GM23338 (cell line): ENCODE results near the gene EPHA8. TPM values are rescaled to one million over a fixed set of nuclear protein-coding genes. Genes with fewer than 3 reads are reported as not detected.

ENCODE experiments used
- ATAC-seq: fragments of 200-7000 bp; cut with Tn5 transposase; 3 replicates; pipeline ENCODE4 v1.9.1; 2020
- DNase-seq: peaks from one replicate; pipeline ENCODE4 v3.0.0-alpha.2; 2015; ENCODE audit warnings: low spot score
- H2AFZ ChIP-seq: fragments of 200-600 bp; sonication (generic); 2 replicates; pipeline ENCODE4 v1.8.0; 2016; ENCODE audit warnings: antibody characterized with exemption, mild to moderate bottlenecking, moderate library complexity
- H3F3A ChIP-seq: fragments of 200-600 bp; sonication (generic); replicated peaks from 2 replicates; pipeline ENCODE4 v1.8.0; 2017; ENCODE audit warnings: antibody characterized with exemption, mixed run types, low read depth
- H3K27ac ChIP-seq: fragments of 200-600 bp; sonication (generic); 2 replicates; pipeline ENCODE4 v1.6.1; 2016; ENCODE audit warnings: low read depth
- H3K27me3 ChIP-seq: fragments of 200-600 bp; sonication (generic); 2 replicates; pipeline ENCODE4 v1.8.0; 2016; ENCODE audit warnings: mild to moderate bottlenecking, mixed run types, moderate library complexity; ENCODE audit not compliant: insufficient read depth
- H3K36me3 ChIP-seq: fragments of 200-600 bp; sonication (generic); 2 replicates; pipeline ENCODE4 v1.8.0; 2016; ENCODE audit warnings: mild to moderate bottlenecking; ENCODE audit not compliant: insufficient read depth
- H3K4me1 ChIP-seq: fragments of 200-600 bp; sonication (generic); 2 replicates; pipeline ENCODE4 v1.8.0; 2016; ENCODE audit warnings: mild to moderate bottlenecking, moderate library complexity; ENCODE audit not compliant: insufficient read depth
- H3K4me2 ChIP-seq: fragments of 200-600 bp; sonication (generic); 2 replicates; pipeline ENCODE4 v1.7.1; 2017; ENCODE audit warnings: mixed run types
- H3K4me3 ChIP-seq: fragments of 200-600 bp; sonication (generic); 2 replicates; pipeline ENCODE4 v1.6.1; 2016; ENCODE audit warnings: mixed run types
- H3K79me2 ChIP-seq: fragments of 200-600 bp; sonication (generic); replicated peaks from 2 replicates; pipeline ENCODE4 v1.8.0; 2017; ENCODE audit warnings: mild to moderate bottlenecking; ENCODE audit not compliant: insufficient read depth
- H3K9me2 ChIP-seq: fragments of 200-600 bp; sonication (generic); 2 replicates; pipeline ENCODE4 v1.8.0; 2017; ENCODE audit not compliant: insufficient read depth
- H4K20me1 ChIP-seq: fragments of 200-600 bp; sonication (generic); replicated peaks from 2 replicates; pipeline ENCODE4 v1.8.0; 2017; ENCODE audit warnings: mild to moderate bottlenecking; ENCODE audit not compliant: insufficient read depth
- H3K27ac Mint-ChIP-seq: 2 replicates; pipeline ENCODE4 v1.8.0; 2020; ENCODE audit warnings: inconsistent platforms, mild to moderate bottlenecking, moderate library complexity, mixed read lengths
- H3K27me3 Mint-ChIP-seq: 3 replicates; pipeline ENCODE4 v1.8.0; 2022; ENCODE audit warnings: low read depth, mild to moderate bottlenecking, moderate library complexity, mixed read lengths, inconsistent platforms; ENCODE audit not compliant: insufficient read depth, poor library complexity
- H3K36me3 Mint-ChIP-seq: 3 replicates; pipeline ENCODE4 v1.8.0; 2021; ENCODE audit warnings: low read depth, mild to moderate bottlenecking, inconsistent platforms, moderate library complexity, mixed read lengths
- H3K4me1 Mint-ChIP-seq: 3 replicates; pipeline ENCODE4 v1.8.0; 2020; ENCODE audit warnings: mild to moderate bottlenecking, inconsistent platforms, mixed read lengths
- H3K4me3 Mint-ChIP-seq: 3 replicates; pipeline ENCODE4 v1.8.0; 2021; ENCODE audit warnings: moderate library complexity, mild to moderate bottlenecking, inconsistent platforms, mixed read lengths
- H3K9me3 Mint-ChIP-seq: 3 replicates; pipeline ENCODE4 v1.8.0; 2020; ENCODE audit warnings: moderate library complexity, mild to moderate bottlenecking, inconsistent platforms, mixed read lengths
- EZH2 ChIP-seq: fragments of 200-600 bp; sonication (generic); IDR thresholded peaks from one replicate; pipeline ENCODE4 v1.8.0; 2017; ENCODE audit warnings: antibody characterized with exemption, mild to moderate bottlenecking, low read depth; ENCODE audit not compliant: unreplicated experiment
- EZH2phosphoT487 ChIP-seq: fragments of 200-600 bp; sonication (generic); IDR thresholded peaks from one replicate; pipeline ENCODE4 v1.8.1; 2018; ENCODE audit warnings: antibody characterized with exemption; ENCODE audit not compliant: unreplicated experiment
- JUNB ChIP-seq: IDR thresholded peaks from one replicate; pipeline ENCODE4 v1.6.1; 2016; ENCODE audit warnings: antibody characterized with exemption; ENCODE audit not compliant: unreplicated experiment
- NANOG ChIP-seq: IDR thresholded peaks from 2 replicates; pipeline ENCODE4 v1.6.1; 2016; ENCODE audit warnings: antibody characterized with exemption, borderline replicate concordance
- POLR2AphosphoS5 ChIP-seq: IDR thresholded peaks from 2 replicates; pipeline ENCODE4 v1.6.1; 2016; ENCODE audit warnings: antibody characterized with exemption, low read depth
- STAT1 ChIP-seq: IDR thresholded peaks from one replicate; pipeline ENCODE4 v1.6.1; 2016; ENCODE audit warnings: antibody characterized with exemption; ENCODE audit not compliant: unreplicated experiment
- ZNF114 ChIP-seq: fragments of 250-450 bp; sonication (Bioruptor Pico); IDR thresholded peaks from 2 replicates; pipeline ENCODE4 v1.5.0; 2020; ENCODE audit warnings: mild to moderate bottlenecking, moderate library complexity
- ZNF331 ChIP-seq: fragments of 250-450 bp; sonication (Bioruptor Pico); IDR thresholded peaks from 2 replicates; pipeline ENCODE4 v1.5.0; 2020; ENCODE audit warnings: low read depth, mild to moderate bottlenecking, moderate library complexity
- ZNF462 ChIP-seq: fragments of 250-450 bp; sonication (Bioruptor Pico); IDR thresholded peaks from 2 replicates; pipeline ENCODE4 v1.5.0; 2020; ENCODE audit warnings: mild to moderate bottlenecking, moderate library complexity
- polyA plus RNA-seq: library from polyadenylated mRNA; unstranded; fragments of >200 nt; fragmentation: Nextera tagmentation; extraction: Ambion mirVana; gene quantifications from 2 replicates; pipeline ENCODE4 v1.2.1, GENCODE V29; 2016
- total RNA-seq: library from RNA; depleted of rRNA; stranded (reverse); fragments of >200 nt; shearing (Covaris generic); gene quantifications from 2 replicates; pipeline ENCODE4 v1.2.3, GENCODE V29; 2014
- TF ChIP-seq, protein P1 (sequence below): IDR thresholded peaks from 2 replicates; pipeline ENCODE4 v1.6.1; 2016; ENCODE audit warnings: antibody characterized with exemption
- TF ChIP-seq, protein P2 (sequence below), 2 experiments: fragments of 200-600 bp in 1 of 2; sonication (generic) in 1 of 2; conservative IDR thresholded peaks; 2 replicates each; pipeline versions ENCODE4 v1.5.1 to v1.6.1; 2016 to 2017; ENCODE audit warnings: antibody characterized with exemption in 2 of 2, low read depth in 2 of 2, mild to moderate bottlenecking in 2 of 2, moderate library complexity in 1 of 2
- TF ChIP-seq, protein P3 (sequence below): IDR thresholded peaks from one replicate; pipeline ENCODE4 v1.6.1; 2018; ENCODE audit warnings: antibody characterized with exemption; ENCODE audit not compliant: unreplicated experiment

Gene EPHA8
- total and polyA plus RNA-seq, 2 experiments from 2014 or later = 2.3 to 5.0 TPM

DNA sequence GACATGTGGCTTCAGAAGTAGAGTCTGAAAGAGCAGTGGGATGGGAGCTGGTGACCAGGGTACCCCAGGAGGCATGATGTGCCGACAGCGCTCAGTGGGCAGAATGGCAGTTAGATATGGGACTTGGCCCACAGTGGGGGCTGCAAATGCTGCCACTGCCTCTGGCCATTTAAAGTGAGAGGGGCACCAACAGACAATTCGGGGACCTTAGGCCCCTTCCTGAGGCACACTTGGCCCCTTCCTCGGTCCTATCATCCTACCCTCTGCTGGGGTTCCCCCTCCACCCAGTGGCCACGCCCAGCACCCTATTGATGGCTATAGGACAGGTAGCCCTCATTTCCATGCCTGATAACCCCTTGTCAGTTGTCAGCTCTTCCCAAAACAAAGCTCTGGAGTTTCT lies 36.6 kb upstream of the EPHA8 start:
- no peak for ATAC-seq

More for the DNA sequence above, 36.6 kb upstream of the EPHA8 start:
- TF ChIP-seq, protein P1, sequence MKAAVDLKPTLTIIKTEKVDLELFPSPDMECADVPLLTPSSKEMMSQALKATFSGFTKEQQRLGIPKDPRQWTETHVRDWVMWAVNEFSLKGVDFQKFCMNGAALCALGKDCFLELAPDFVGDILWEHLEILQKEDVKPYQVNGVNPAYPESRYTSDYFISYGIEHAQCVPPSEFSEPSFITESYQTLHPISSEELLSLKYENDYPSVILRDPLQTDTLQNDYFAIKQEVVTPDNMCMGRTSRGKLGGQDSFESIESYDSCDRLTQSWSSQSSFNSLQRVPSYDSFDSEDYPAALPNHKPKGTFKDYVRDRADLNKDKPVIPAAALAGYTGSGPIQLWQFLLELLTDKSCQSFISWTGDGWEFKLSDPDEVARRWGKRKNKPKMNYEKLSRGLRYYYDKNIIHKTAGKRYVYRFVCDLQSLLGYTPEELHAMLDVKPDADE = no peak
- no peak for TF ChIP-seq STAT1
- no peak for TF ChIP-seq EZH2
- no peak for TF ChIP-seq ZNF462 (CRISPR knock-in tag)
- no peak for TF ChIP-seq ZNF114 (CRISPR knock-in tag)
- no peak for TF ChIP-seq POLR2AphosphoS5
- TF ChIP-seq, protein P2, sequence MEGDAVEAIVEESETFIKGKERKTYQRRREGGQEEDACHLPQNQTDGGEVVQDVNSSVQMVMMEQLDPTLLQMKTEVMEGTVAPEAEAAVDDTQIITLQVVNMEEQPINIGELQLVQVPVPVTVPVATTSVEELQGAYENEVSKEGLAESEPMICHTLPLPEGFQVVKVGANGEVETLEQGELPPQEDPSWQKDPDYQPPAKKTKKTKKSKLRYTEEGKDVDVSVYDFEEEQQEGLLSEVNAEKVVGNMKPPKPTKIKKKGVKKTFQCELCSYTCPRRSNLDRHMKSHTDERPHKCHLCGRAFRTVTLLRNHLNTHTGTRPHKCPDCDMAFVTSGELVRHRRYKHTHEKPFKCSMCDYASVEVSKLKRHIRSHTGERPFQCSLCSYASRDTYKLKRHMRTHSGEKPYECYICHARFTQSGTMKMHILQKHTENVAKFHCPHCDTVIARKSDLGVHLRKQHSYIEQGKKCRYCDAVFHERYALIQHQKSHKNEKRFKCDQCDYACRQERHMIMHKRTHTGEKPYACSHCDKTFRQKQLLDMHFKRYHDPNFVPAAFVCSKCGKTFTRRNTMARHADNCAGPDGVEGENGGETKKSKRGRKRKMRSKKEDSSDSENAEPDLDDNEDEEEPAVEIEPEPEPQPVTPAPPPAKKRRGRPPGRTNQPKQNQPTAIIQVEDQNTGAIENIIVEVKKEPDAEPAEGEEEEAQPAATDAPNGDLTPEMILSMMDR (conservative IDR thresholded peaks at IDR 0.05; ENCODE audit: low read depth in 2 of 2) = no peak
- TF ChIP-seq JUNB = no peak
- TF ChIP-seq, protein P3, sequence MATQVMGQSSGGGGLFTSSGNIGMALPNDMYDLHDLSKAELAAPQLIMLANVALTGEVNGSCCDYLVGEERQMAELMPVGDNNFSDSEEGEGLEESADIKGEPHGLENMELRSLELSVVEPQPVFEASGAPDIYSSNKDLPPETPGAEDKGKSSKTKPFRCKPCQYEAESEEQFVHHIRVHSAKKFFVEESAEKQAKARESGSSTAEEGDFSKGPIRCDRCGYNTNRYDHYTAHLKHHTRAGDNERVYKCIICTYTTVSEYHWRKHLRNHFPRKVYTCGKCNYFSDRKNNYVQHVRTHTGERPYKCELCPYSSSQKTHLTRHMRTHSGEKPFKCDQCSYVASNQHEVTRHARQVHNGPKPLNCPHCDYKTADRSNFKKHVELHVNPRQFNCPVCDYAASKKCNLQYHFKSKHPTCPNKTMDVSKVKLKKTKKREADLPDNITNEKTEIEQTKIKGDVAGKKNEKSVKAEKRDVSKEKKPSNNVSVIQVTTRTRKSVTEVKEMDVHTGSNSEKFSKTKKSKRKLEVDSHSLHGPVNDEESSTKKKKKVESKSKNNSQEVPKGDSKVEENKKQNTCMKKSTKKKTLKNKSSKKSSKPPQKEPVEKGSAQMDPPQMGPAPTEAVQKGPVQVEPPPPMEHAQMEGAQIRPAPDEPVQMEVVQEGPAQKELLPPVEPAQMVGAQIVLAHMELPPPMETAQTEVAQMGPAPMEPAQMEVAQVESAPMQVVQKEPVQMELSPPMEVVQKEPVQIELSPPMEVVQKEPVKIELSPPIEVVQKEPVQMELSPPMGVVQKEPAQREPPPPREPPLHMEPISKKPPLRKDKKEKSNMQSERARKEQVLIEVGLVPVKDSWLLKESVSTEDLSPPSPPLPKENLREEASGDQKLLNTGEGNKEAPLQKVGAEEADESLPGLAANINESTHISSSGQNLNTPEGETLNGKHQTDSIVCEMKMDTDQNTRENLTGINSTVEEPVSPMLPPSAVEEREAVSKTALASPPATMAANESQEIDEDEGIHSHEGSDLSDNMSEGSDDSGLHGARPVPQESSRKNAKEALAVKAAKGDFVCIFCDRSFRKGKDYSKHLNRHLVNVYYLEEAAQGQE = no peak
- TF ChIP-seq NANOG = no peak
- TF ChIP-seq ZNF331 (CRISPR knock-in tag) = no peak
- TF ChIP-seq EZH2phosphoT487 = no peak
- Histone ChIP-seq H3K4me3 (no peak overlapping the region), H3K4me2 (no peak overlapping the region), H3K4me1 (no peaks in the 10 kb centered on the region), H3K27me3 (no peaks in the 10 kb centered on the region), H3K9me2 (no peaks in the 10 kb centered on the region), H3F3A (no peaks in the 10 kb centered on the region), H3K36me3 (peaks cover 11% of the 10 kb centered on the region; the same call in 1 of the 2 replicates), H3K79me2 (no peaks in the 10 kb centered on the region), H2AFZ (no peak overlapping the region), H4K20me1 (no peaks in the 10 kb centered on the region), H3K27ac (no peak overlapping the region)
- H3K9me3 Mint-ChIP-seq = no peaks in the 10 kb centered on the region
- peaks cover 6% of the 10 kb centered on the region; the same call in 1 of the 3 replicates for H3K36me3 Mint-ChIP-seq
- H3K27me3 Mint-ChIP-seq = peaks cover 7% of the 10 kb centered on the region
- H3K4me1 Mint-ChIP-seq = no peaks in the 10 kb centered on the region; the same call in 2 of the 3 replicates
- no peak for DNase-seq
- no peak overlapping the region for H3K4me3 Mint-ChIP-seq
- H3K27ac Mint-ChIP-seq = no peak overlapping the region
